Neural progenitor cell (in vitro differentiated cells): ENCODE measurements around the gene LRP1B.

ENCODE experiments used
- EZH2 ChIP-seq: fragments of 200-600 bp; sonication (generic); IDR thresholded peaks from 2 replicates; pipeline ENCODE4 v1.6.1; 2017; ENCODE audit warnings: antibody characterized with exemption, mild to moderate bottlenecking, moderate library complexity
- EZH2phosphoT487 ChIP-seq: fragments of 200-600 bp; sonication (generic); IDR thresholded peaks from 2 replicates; pipeline ENCODE4 v1.6.1; 2017; ENCODE audit warnings: antibody characterized with exemption
- TF ChIP-seq, protein P1 (sequence below): fragments of 200-600 bp; sonication (generic); IDR thresholded peaks from 2 replicates; pipeline ENCODE4 v1.5.1; 2017; ENCODE audit warnings: antibody characterized with exemption, mild to moderate bottlenecking

DNA sequence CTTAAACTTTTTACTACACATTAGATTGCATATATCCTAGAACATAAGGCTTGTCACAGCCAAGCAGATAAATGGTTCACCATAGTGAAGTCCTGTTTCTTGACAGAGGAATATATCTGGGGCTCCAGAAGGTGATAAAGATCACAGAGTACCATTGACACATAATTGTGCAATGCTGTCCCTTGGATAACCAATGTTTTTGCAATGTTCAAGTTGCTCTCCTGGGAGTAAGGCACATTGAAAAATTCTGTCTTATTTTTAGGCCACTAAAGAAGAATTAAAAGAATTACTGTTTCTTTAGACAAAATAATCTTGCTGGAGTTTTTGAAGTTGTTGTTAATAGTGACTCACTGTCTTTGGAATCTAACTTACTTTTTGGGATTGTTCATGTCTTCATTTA is 1132.8 kb downstream of the LRP1B start:
- TF ChIP-seq, protein P1, sequence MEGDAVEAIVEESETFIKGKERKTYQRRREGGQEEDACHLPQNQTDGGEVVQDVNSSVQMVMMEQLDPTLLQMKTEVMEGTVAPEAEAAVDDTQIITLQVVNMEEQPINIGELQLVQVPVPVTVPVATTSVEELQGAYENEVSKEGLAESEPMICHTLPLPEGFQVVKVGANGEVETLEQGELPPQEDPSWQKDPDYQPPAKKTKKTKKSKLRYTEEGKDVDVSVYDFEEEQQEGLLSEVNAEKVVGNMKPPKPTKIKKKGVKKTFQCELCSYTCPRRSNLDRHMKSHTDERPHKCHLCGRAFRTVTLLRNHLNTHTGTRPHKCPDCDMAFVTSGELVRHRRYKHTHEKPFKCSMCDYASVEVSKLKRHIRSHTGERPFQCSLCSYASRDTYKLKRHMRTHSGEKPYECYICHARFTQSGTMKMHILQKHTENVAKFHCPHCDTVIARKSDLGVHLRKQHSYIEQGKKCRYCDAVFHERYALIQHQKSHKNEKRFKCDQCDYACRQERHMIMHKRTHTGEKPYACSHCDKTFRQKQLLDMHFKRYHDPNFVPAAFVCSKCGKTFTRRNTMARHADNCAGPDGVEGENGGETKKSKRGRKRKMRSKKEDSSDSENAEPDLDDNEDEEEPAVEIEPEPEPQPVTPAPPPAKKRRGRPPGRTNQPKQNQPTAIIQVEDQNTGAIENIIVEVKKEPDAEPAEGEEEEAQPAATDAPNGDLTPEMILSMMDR: no peak
- TF ChIP-seq EZH2phosphoT487 (no peak), EZH2 (no peak)
